ENCODE results near the gene KREMEN2.
"Not testable (repeated sequence)": the region's sequence is repeated elsewhere in the genome, so short reads cannot be mapped to it uniquely, and the experiment has no call there.

- not testable (repeated sequence) for TF ChIP-seq CTCF, POLR2A (IDR thresholded peaks at IDR 0.05)
Measured at GRCh38 chr16:2943716-2944115, 20.4 kb upstream of the KREMEN2 start.

Data from prostate gland (tissue), 2 donors.